Skeletal muscle satellite cell (primary cell): ENCODE results near the gene PRXL2B.
"Not testable (repeated sequence)": the region's sequence is repeated elsewhere in the genome, so short reads cannot be mapped to it uniquely, and the experiment has no call there.

Experiments used
- H3K27me3 ChIP-seq: 2 replicates; pipeline ENCODE4 v1.7.0; 2013; ENCODE audit warnings: low read length; ENCODE audit not compliant: control insufficient read depth, insufficient read depth
- H3K36me3 ChIP-seq: 2 replicates; pipeline ENCODE4 v1.7.0; 2013; ENCODE audit warnings: mild to moderate bottlenecking, control low read depth, low read length; ENCODE audit not compliant: insufficient read depth
- H3K4me1 ChIP-seq: 2 replicates; pipeline ENCODE4 v1.7.0; 2013; ENCODE audit warnings: low read length; ENCODE audit not compliant: control insufficient read depth, insufficient read depth
- H3K4me2 ChIP-seq: 2 replicates; pipeline ENCODE4 v1.7.0; 2013; ENCODE audit warnings: mild to moderate bottlenecking, low read length
- H3K4me3 ChIP-seq: 2 replicates; pipeline ENCODE4 v1.7.0; 2013; ENCODE audit warnings: low read length
- H3K9ac ChIP-seq: 2 replicates; pipeline ENCODE4 v1.7.0; 2013; ENCODE audit warnings: mild to moderate bottlenecking, low read depth, low read length, moderate library complexity
- H3K9me3 ChIP-seq: replicated peaks from 2 replicates; pipeline ENCODE4 v1.7.0; 2013; ENCODE audit warnings: mild to moderate bottlenecking, control low read depth, low read length

The PRXL2B gene

DNA sequence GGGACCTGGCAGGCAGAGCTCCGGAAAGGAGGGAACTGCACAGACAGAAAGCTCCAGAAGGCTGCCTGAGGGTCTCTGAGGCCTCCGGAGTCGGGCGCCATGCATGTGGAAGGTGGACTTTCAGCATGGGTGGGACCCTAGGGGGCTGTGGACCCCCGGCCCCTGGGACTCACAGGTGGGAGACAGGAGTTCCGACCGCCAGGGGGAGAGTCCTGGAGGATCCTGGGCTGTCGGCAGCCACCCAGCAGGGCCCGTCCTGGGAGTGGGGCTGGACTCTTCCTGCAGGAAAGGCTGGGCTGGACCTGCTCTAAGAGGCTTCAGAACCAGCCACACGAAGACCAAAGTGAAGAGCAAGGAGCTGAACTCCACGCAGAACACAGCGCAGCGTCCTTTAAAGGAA, 16.9 kb upstream of the PRXL2B start:
- not testable (repeated sequence) for H3K9ac ChIP-seq

DNA sequence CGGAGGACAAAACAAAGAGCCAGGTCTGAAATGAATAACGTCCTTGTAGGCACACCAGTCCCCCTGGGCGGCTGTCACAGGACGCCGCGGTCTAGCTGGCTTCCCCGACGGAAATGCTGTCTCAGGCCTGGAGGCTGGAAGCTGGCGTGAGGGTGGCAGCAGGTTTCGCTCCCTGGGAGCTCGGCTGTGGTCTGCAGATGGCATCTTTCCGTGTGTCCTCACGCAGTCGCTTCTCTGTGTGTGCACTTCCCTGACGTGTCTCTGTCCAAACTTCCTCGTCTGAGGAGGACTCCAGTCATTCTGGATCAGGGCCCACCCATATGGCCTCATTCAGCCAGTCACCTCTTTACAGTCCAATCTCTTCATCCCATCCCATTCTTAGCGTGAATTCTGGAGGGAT, 16.2 kb upstream of the PRXL2B start:
- H3K27me3 ChIP-seq, result peaks cover 46% of the 10 kb centered on the region
- H3K4me3 ChIP-seq, result no peak overlapping the region
- no peaks in the 10 kb centered on the region for H3K9me3 ChIP-seq
- no peaks in the 10 kb centered on the region for H3K4me1 ChIP-seq
- H3K4me2 ChIP-seq, result no peak overlapping the region
- H3K9ac ChIP-seq, result no peak overlapping the region
- H3K36me3 ChIP-seq, result no peaks in the 10 kb centered on the region

More for the DNA sequence above, 16.9 kb upstream of the PRXL2B start:
- H3K4me2 ChIP-seq, H3K9me3 ChIP-seq, H3K4me3 ChIP-seq, H3K4me1 ChIP-seq, H3K36me3 ChIP-seq: not testable (repeated sequence)
- H3K27me3 ChIP-seq, result peaks cover 53% of the 10 kb centered on the region

DNA sequence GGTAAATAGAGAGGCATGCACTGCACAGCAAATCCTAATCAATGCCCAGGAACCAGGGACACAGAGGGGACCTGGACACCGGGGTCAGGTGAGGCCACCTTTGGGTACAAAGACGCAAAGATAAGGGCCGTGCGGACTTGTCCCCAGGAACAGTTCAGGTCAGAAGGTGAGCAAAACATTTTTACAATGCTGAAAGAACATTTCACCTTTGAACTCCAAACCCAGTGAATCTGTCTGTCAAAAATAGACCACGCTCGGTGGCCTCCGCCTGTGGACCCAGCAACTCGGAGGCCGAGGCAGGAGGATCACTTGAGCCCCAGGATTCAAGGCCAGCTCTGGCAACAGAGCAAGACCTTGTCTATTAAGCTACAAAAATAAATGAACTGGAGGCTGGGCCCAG, 15.2 kb upstream of the PRXL2B start:
- peaks cover 46% of the 10 kb centered on the region for H3K27me3 ChIP-seq
- H3K9ac ChIP-seq, result no peak overlapping the region
- no peaks in the 10 kb centered on the region for H3K4me1 ChIP-seq
- no peaks in the 10 kb centered on the region for H3K36me3 ChIP-seq
- H3K9me3 ChIP-seq, result no peaks in the 10 kb centered on the region
- H3K4me3 ChIP-seq, result no peak overlapping the region
- no peak overlapping the region for H3K4me2 ChIP-seq

DNA sequence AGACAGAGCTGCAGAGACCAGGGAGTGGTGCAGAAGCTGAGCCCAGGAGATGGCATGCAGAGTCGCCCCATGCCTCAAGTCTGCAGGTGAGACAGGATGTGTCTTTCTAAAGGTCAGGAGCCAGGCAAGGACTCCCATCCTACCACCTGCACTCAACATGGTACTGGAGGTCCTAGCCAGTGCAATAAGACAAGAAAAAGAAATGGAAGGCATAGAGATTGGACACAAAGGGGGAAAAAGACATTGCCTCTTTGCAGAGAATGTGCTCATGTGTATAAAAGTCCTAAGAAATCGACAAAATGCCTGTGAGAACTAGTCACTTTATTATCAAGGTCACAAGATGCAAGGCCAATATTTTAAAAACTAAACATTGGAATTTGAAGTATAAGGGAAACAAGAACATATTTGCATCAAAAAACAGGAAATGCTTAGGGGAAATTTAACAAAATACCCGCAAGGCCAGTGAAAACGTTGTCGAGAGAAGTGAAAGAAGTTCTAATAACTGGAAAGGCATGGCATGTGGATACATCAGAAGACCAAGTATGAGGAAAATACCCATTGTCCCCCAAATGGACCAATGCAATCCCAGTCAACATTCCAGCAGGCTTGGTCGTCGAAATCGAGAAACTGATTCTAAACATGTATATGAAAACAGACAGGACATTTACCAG, 13.2 kb upstream of the PRXL2B start:
- Histone ChIP-seq H3K4me2 (no peak overlapping the region), H3K27me3 (peaks cover 45% of the 10 kb centered on the region), H3K36me3 (no peaks in the 10 kb centered on the region), H3K4me1 (no peaks in the 10 kb centered on the region), H3K9ac (no peak overlapping the region), H3K4me3 (no peak overlapping the region), H3K9me3 (no peaks in the 10 kb centered on the region)

DNA sequence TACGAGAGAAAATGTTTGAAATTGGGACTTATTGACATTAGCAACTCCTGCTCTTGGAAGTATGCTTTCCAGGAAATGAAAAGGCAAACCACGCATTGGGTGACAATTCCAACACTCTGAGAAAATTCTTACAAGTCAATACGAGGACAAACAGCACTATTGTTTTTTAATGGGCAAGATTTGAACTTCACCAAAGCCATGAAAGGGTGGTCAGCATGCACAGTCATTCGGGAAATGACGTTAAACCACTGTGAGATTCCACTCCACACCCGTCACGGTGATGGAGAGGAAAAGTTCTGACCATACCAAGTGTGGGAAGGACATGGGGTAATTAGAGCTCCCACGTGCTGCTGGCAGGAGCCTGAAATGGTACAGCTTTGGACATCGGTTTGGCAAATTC, 12.2 kb upstream of the PRXL2B start:
- H3K9me3 ChIP-seq, result no peaks in the 10 kb centered on the region
- no peaks in the 10 kb centered on the region for H3K36me3 ChIP-seq
- no peak overlapping the region for H3K4me2 ChIP-seq
- peaks cover 47% of the 10 kb centered on the region for H3K27me3 ChIP-seq
- no peaks in the 10 kb centered on the region for H3K4me1 ChIP-seq
- H3K9ac ChIP-seq, result no peak overlapping the region
- no peak overlapping the region for H3K4me3 ChIP-seq

DNA sequence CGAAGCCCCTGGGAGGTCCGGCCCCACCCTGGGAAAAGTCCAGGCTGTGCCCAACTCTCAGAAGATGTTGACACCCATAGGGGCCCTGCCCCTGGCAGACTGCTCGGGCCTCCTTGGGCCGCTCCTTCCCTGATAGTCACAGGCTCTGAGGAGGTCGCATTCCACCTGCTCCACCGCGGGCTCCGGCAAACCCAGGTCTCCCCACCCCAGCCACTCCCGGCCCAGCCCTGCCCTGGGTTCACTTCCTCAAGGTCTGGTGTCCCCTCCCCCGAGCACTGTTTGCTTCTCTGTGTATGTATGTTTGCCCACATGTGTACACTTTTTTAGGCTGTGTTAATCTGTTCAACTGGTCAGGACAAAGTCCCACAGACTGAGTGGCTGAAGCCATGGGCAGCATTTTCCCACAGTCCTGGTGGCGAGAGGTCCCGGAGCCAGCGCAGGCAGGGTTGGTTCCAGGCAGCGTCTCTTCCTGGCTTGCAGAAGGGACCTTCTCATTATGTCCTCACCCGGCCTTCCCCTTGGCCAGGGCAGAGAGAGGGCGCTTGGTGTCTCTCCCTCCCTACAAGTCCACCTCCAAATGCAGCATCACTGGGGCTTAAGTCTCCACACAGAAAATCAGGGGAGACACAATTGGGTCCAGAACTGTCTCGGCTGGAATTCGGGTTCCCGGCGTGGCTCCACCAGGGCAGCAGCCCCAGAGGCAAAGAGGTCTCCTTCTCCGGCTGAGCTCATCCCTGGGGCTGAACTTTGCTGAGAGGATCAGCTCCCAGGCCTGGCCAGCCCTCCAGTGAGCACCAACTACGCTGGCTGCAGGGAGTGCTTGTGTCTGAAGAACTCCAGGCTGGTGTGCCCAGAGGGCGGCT, 10.5 kb upstream of the PRXL2B start:
- no peak overlapping the region for H3K4me3 ChIP-seq
- H3K4me1 ChIP-seq, result no peaks in the 10 kb centered on the region
- peaks cover 48% of the 10 kb centered on the region for H3K27me3 ChIP-seq
- H3K9ac ChIP-seq, result no peak overlapping the region
- H3K36me3 ChIP-seq, result no peaks in the 10 kb centered on the region
- H3K9me3 ChIP-seq, result no peaks in the 10 kb centered on the region
- H3K4me2 ChIP-seq, result no peak overlapping the region

DNA sequence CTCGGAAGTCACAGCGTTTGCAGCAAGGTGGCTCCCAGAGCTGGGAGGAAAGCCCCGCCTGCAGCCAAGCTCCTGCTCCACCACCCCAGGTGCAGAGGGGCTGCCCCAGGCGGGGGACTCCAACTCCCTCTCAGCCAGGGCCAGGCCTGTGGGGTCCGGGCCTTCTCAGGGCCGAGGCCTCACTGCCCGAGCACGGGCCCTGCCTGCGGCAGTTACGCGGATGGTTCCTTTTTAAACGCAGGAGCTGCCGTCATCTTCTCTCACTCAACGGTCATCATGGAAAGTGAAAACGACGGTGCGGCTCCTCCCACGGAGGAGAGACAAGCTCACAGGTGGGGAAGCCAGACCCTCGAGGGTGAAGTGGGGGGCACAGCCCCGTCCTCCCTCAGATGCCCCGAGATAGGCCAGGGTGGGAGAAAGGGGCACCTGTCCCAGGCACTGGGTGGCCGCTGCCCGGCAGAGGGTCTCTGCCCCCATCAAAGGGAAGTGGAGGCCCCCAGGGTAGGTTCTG, 9.0 kb upstream of the PRXL2B start:
- not testable (repeated sequence) for H3K9me3 ChIP-seq, H3K36me3 ChIP-seq, H3K4me1 ChIP-seq, H3K9ac ChIP-seq, H3K4me3 ChIP-seq, H3K4me2 ChIP-seq
- peaks cover 51% of the 10 kb centered on the region for H3K27me3 ChIP-seq

DNA sequence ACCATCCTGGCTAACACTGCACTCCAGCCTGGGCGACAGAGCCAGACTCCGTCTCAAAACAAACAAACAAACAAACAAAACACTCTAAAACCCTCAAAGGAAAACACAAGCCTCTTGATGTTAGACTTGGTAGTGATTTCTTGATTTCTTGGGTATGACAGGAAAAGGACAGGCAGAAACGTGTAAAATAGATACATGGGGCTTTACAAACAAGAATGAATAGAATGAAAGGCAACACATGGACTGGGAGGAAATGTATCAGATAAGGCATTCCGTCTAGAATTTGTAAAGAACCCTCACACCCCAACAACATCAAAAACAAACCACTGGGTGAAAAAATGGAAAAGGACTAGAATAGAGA, 7.8 kb upstream of the PRXL2B start:
- no peaks in the 10 kb centered on the region for H3K9me3 ChIP-seq
- H3K4me1 ChIP-seq, result peaks cover 4% of the 10 kb centered on the region
- H3K4me2 ChIP-seq, result no peak overlapping the region
- H3K27me3 ChIP-seq, result peaks cover 40% of the 10 kb centered on the region
- no peak overlapping the region for H3K4me3 ChIP-seq
- no peak overlapping the region for H3K9ac ChIP-seq
- no peaks in the 10 kb centered on the region for H3K36me3 ChIP-seq

DNA sequence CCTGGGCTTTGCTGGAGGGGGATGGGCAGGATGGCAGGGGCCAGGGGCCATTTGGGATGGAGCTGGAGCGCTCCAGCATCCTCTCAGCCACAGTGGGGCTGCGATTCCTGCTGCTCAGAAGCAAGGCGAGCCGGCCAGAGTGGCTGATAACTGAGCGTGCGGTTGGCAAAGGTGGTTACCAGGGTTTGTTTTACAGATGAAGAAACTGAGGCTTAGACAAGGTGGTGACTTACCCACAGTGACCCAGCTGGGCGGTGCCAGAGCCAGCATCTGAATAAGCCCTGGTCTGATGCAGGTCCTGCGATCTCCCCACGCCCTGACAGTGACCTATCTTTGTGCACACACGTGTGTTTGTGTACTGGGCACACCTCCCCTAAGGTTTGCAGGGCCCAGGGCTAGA, 5.9 kb upstream of the PRXL2B start:
- H3K4me3 ChIP-seq, result no peak overlapping the region

DNA sequence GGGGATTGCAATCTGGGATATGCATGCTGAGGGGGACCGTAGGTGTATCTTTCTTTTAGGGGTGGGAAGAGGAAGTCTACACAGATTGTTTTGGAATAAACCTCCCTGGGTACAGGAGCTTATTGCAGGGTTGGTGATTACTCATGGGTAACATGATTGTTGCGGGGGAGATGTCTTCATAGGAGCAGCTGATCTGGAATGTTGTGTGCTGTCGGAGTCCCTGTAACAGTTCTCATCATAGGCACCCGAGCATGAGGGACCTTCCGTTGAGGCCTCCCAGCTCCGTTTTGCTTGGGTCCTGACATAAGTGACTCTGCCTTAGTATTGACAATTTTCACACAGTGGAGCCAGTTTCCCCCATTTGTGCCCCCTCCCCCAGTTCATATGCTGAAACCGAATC, 4.2 kb upstream of the PRXL2B start:
- H3K4me1 ChIP-seq, result peaks cover 10% of the 10 kb centered on the region
- no peak overlapping the region for H3K9ac ChIP-seq
- peaks cover 23% of the 10 kb centered on the region for H3K27me3 ChIP-seq
- H3K36me3 ChIP-seq, result no peaks in the 10 kb centered on the region
- H3K4me3 ChIP-seq, result no peak overlapping the region
- H3K9me3 ChIP-seq, result no peaks in the 10 kb centered on the region
- no peak overlapping the region for H3K4me2 ChIP-seq

More for the DNA sequence above, 5.9 kb upstream of the PRXL2B start:
- Histone ChIP-seq H3K9me3 (no peaks in the 10 kb centered on the region), H3K27me3 (peaks cover 32% of the 10 kb centered on the region), H3K4me2 (no peak overlapping the region), H3K9ac (no peak overlapping the region), H3K36me3 (no peaks in the 10 kb centered on the region), H3K4me1 (peaks cover 9% of the 10 kb centered on the region)

DNA sequence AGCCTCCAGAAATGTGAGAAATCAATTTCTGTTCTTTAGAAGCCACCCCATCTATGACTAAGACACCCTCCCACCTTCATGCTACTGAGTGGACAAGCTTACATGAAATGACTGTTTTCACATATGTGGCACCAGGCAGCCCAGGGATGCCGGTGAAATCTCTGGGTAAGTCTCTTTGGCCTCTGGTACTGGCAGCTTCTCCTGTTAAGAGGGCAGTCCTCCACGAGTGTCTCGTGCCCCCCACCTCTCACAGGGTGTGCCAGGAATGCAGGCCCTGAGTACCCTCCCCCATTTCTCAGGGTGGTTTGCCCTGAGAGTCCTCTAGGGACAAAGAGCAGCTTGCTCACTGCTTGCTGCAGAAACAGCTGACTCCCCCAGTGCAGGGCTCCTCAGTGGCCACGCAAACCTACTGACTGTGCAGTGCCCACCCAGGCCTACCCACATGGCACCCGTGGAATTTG, 3.2 kb upstream of the PRXL2B start:
- Histone ChIP-seq H3K27me3 (peaks cover 23% of the 10 kb centered on the region), H3K36me3 (no peaks in the 10 kb centered on the region), H3K9ac (no peak overlapping the region), H3K4me3 (no peak overlapping the region), H3K4me1 (peaks cover 16% of the 10 kb centered on the region), H3K9me3 (no peaks in the 10 kb centered on the region), H3K4me2 (no peak overlapping the region)
